ENCODE results near the gene KRT12.

GRCh38 chr17:40870136-40870535 is 3.1 kb upstream of the KRT12 start:
- TF ChIP-seq CTCF (conservative IDR thresholded peaks at IDR 0.05; ENCODE audit: low read depth, low read length) (no peak), POLR2A (IDR thresholded peaks at IDR 0.05; ENCODE audit: low read depth, low read length) (no peak), ELK1 (IDR thresholded peaks at IDR 0.05; ENCODE audit: borderline replicate concordance, low read depth, low read length) (no peak), RAD21 (IDR thresholded peaks at IDR 0.05; ENCODE audit: low read length) (no peak), USF2 (IDR thresholded peaks at IDR 0.05; ENCODE audit: low read depth, low read length) (no peak), BHLHE40 (IDR thresholded peaks at IDR 0.05; ENCODE audit: low read depth, low read length) (no peak), CHD1 (IDR thresholded peaks at IDR 0.05; ENCODE audit: low read depth, low read length) (no peak), MXI1 (IDR thresholded peaks at IDR 0.05; ENCODE audit: borderline replicate concordance, low read depth, low read length) (no peak), RFX5 (IDR thresholded peaks at IDR 0.05; ENCODE audit: low read depth, low read length) (no peak), RCOR1 (IDR thresholded peaks at IDR 0.05; ENCODE audit: insufficient replicate concordance, low read length) (no peak)

All from IMR-90 (cell line).